ENCODE measurements around the gene BLVRA.
"Not testable (repeated sequence)": the region's sequence is repeated elsewhere in the genome, so short reads cannot be mapped to it uniquely, and the experiment has no call there.

The BLVRA gene

GRCh38 chr7:43810195-43810941 is 51.9 kb downstream of the BLVRA start:
- not testable (repeated sequence) for DNase-seq

- no peak for DNase-seq
Observed at GRCh38 chr7:43815373-43815772, 56.9 kb downstream of the BLVRA start.

GRCh38 chr7:43816046-43816797 is 57.7 kb downstream of the BLVRA start:
- DNase-seq, result not testable (repeated sequence)

- DNase-seq, result not testable (repeated sequence)
Observed at GRCh38 chr7:43823425-43823824, 64.9 kb downstream of the BLVRA start.

- DNase-seq, result no peak
Observed at GRCh38 chr7:43823941-43824340, 65.5 kb downstream of the BLVRA start.

- DNase-seq, result not testable (repeated sequence)
Observed at GRCh38 chr7:43824513-43824912, 66.0 kb downstream of the BLVRA start.

GRCh38 chr7:43824963-43825362 is 66.5 kb downstream of the BLVRA start:
- DNase-seq, result no peak

- DNase-seq, result no peak
Observed at GRCh38 chr7:43825391-43825808, 66.9 kb downstream of the BLVRA start.

- DNase-seq, result not testable (repeated sequence)
Observed at GRCh38 chr7:43830917-43831316, 72.4 kb downstream of the BLVRA start.

GRCh38 chr7:43834463-43835251 is 76.2 kb downstream of the BLVRA start:
- DNase-seq, result no peak

GRCh38 chr7:43838201-43838658 is 79.8 kb downstream of the BLVRA start:
- DNase-seq, result no peak

- no peak for DNase-seq
Observed at GRCh38 chr7:43843296-43843695, 84.8 kb downstream of the BLVRA start.

GRCh38 chr7:43844257-43844656 is 85.8 kb downstream of the BLVRA start:
- no peak for DNase-seq

- no peak for DNase-seq
Observed at GRCh38 chr7:43844662-43845061, 86.2 kb downstream of the BLVRA start.

- no peak for DNase-seq
Observed at GRCh38 chr7:43847496-43847895, 89.0 kb downstream of the BLVRA start.

GRCh38 chr7:43849047-43849446 is 90.6 kb downstream of the BLVRA start:
- DNase-seq, result no peak

- DNase-seq, result no peak
Observed at GRCh38 chr7:43850348-43851116, 92.1 kb downstream of the BLVRA start.

- DNase-seq, result no peak
Observed at GRCh38 chr7:43851805-43852204, 93.3 kb downstream of the BLVRA start.

GRCh38 chr7:43855176-43855575 is 96.7 kb downstream of the BLVRA start:
- DNase-seq, result no peak

- no peak for DNase-seq
Observed at GRCh38 chr7:43856316-43856715, 97.8 kb downstream of the BLVRA start.
